Activated CD8-positive, alpha-beta T cell treated with anti-CD3 and anti-CD28 coated beads, Interleukin-2, amount 10 ng/mL, durations not matched to agents 7 days and 5 days (primary cell): ENCODE measurements around the gene RAB14. TPM values are rescaled to one million over a fixed set of nuclear protein-coding genes. Genes with fewer than 3 reads are reported as not detected.

Source experiments
- ATAC-seq: fragments of 150-1000 bp; cut with Tn5 transposase; one replicate; pipeline ENCODE4 v1.10.0; 2021; ENCODE audit warnings: moderate library complexity
- CTCF ChIA-PET: fragments of 350-600 bp; sonication (Branson Sonifier 250); formaldehyde crosslinking; loops from one replicate; lab custom pipeline; 2021; ENCODE audit warnings: antibody characterized with exemption; lab: Charles Lee
- POLR2A ChIA-PET: fragments of 350-600 bp; sonication (Branson Sonifier 250); formaldehyde crosslinking; loops from one replicate; lab custom pipeline; 2021; ENCODE audit warnings: antibody characterized with exemption; lab: Charles Lee
- DNase-seq: peaks from one replicate; pipeline ENCODE4 v3.0.0-alpha.2; 2020
- H3K27ac Mint-ChIP-seq: one replicate; pipeline ENCODE4 v1.8.0; 2021; ENCODE audit warnings: mild to moderate bottlenecking, mixed read lengths
- H3K27me3 Mint-ChIP-seq: one replicate; pipeline ENCODE4 v1.8.0; 2021; ENCODE audit warnings: low read depth, mixed read lengths
- H3K36me3 Mint-ChIP-seq: one replicate; pipeline ENCODE4 v1.8.0; 2021; ENCODE audit warnings: low read depth, mixed read lengths
- H3K4me1 Mint-ChIP-seq: one replicate; pipeline ENCODE4 v1.8.0; 2021; ENCODE audit warnings: low read depth, mixed read lengths
- H3K4me3 Mint-ChIP-seq: one replicate; pipeline ENCODE4 v1.8.0; 2021; ENCODE audit warnings: mild to moderate bottlenecking, mixed read lengths
- H3K9me3 Mint-ChIP-seq: one replicate; pipeline ENCODE4 v1.8.0; 2022; ENCODE audit warnings: mixed read lengths; ENCODE audit not compliant: insufficient read depth
- total RNA-seq, 2 experiments: library from RNA; stranded (reverse); gene quantifications; one replicate each; pipeline ENCODE4 v1.2.3, GENCODE V29; 2021

The RAB14 gene
- total RNA-seq, 2 experiments from 2014 or later, result 56.7 to 68.2 TPM

- peaks cover 62% of the 10 kb centered on the region for H3K4me1 Mint-ChIP-seq
- peaks cover 24% of the 10 kb centered on the region for H3K36me3 Mint-ChIP-seq
- CTCF ChIA-PET, result interaction anchor here (0.8 to 3.3 kb wide), 3 partner anchors 13 to 119 kb away, joined by 4 to 15 read pairs (median 4); no protein-coding TSS in a partner anchor
- no peaks in the 10 kb centered on the region for H3K27me3 Mint-ChIP-seq
- ATAC-seq, result no peak
- DNase-seq, result no peak
- H3K4me3 Mint-ChIP-seq, result peak overlapping the region; percentile 96
- H3K27ac Mint-ChIP-seq, result peak overlapping the region; percentile 88
- H3K9me3 Mint-ChIP-seq, result no peaks in the 10 kb centered on the region
- POLR2A ChIA-PET, result interaction anchor here (0.6 to 3.2 kb wide), 2 partner anchors 11 to 15 kb away, joined by 4 to 14 read pairs; no protein-coding TSS in a partner anchor
These were observed 1.3 kb downstream of the RAB14 start for GRCh38 chr9:121200356-121200755.

GRCh38 chr9:121199921-121200320, 1.7 kb downstream of the RAB14 start:
- H3K4me3 Mint-ChIP-seq, result peak overlapping the region; percentile 96
- DNase-seq, result no peak
- H3K36me3 Mint-ChIP-seq, result peaks cover 24% of the 10 kb centered on the region
- POLR2A ChIA-PET, result interaction anchor here (3.2 kb wide), 1 partner anchor 10 kb away, joined by 14 read pairs; no protein-coding TSS in a partner anchor
- CTCF ChIA-PET, result interaction anchor here (0.8 to 3.8 kb wide), 7 partner anchors 12 to 307 kb away, joined by 3 to 19 read pairs (median 4); no protein-coding TSS in a partner anchor
- H3K4me1 Mint-ChIP-seq, result peaks cover 66% of the 10 kb centered on the region
- H3K27ac Mint-ChIP-seq, result peak overlapping the region; percentile 88
- no peaks in the 10 kb centered on the region for H3K27me3 Mint-ChIP-seq
- ATAC-seq, result no peak
- no peaks in the 10 kb centered on the region for H3K9me3 Mint-ChIP-seq

GRCh38 chr9:121198512-121199042, 3.1 kb downstream of the RAB14 start:
- ChIA-PET POLR2A (interaction anchor here (0.7 kb wide), 1 partner anchor 180 kb away, joined by 4 read pairs; no protein-coding TSS in a partner anchor), CTCF (interaction anchor here (1.0 to 3.8 kb wide), 3 partner anchors 13 to 29 kb away, joined by 4 to 19 read pairs (median 8); no protein-coding TSS in a partner anchor)
- DNase-seq (no peak), ATAC-seq (no peak)
- no peaks in the 10 kb centered on the region for H3K9me3 Mint-ChIP-seq
- H3K4me3 Mint-ChIP-seq, result peak overlapping the region; percentile 96
- peaks cover 69% of the 10 kb centered on the region for H3K4me1 Mint-ChIP-seq
- H3K27me3 Mint-ChIP-seq, result no peaks in the 10 kb centered on the region
- H3K27ac Mint-ChIP-seq, result no peak overlapping the region
- H3K36me3 Mint-ChIP-seq, result peaks cover 24% of the 10 kb centered on the region

- no peak overlapping the region for H3K27ac Mint-ChIP-seq
- ChIA-PET POLR2A (interaction anchor here (0.6 kb wide), 1 partner anchor 63 kb away, joined by 3 read pairs; no protein-coding TSS in a partner anchor), CTCF (interaction anchor here (0.9 to 3.8 kb wide), 2 partner anchors 11 to 15 kb away, joined by 3 to 19 read pairs; no protein-coding TSS in a partner anchor)
- DNase-seq (no peak), ATAC-seq (no peak)
- no peak overlapping the region for H3K4me3 Mint-ChIP-seq
- no peaks in the 10 kb centered on the region for H3K9me3 Mint-ChIP-seq
- H3K27me3 Mint-ChIP-seq, result no peaks in the 10 kb centered on the region
- H3K36me3 Mint-ChIP-seq, result peaks cover 25% of the 10 kb centered on the region
- peaks cover 69% of the 10 kb centered on the region for H3K4me1 Mint-ChIP-seq
These were observed 4.5 kb downstream of the RAB14 start for GRCh38 chr9:121197132-121197531.

GRCh38 chr9:121196389-121196788, 5.3 kb downstream of the RAB14 start:
- ChIA-PET POLR2A (interaction anchor here (0.6 kb wide), 1 partner anchor 63 kb away, joined by 3 read pairs; no protein-coding TSS in a partner anchor), CTCF (interaction anchor here (0.9 to 3.8 kb wide), 2 partner anchors 10 to 16 kb away, joined by 3 to 19 read pairs; no protein-coding TSS in a partner anchor)
- H3K27me3 Mint-ChIP-seq, result no peaks in the 10 kb centered on the region
- ATAC-seq, result no peak
- H3K36me3 Mint-ChIP-seq, result peaks cover 23% of the 10 kb centered on the region
- H3K27ac Mint-ChIP-seq, result no peak overlapping the region
- DNase-seq, result no peak
- no peak overlapping the region for H3K4me3 Mint-ChIP-seq
- H3K4me1 Mint-ChIP-seq, result peaks cover 71% of the 10 kb centered on the region
- no peaks in the 10 kb centered on the region for H3K9me3 Mint-ChIP-seq

GRCh38 chr9:121194730-121195129, 6.9 kb downstream of the RAB14 start:
- peaks cover 21% of the 10 kb centered on the region for H3K36me3 Mint-ChIP-seq
- H3K9me3 Mint-ChIP-seq, result no peaks in the 10 kb centered on the region
- no peak overlapping the region for H3K4me3 Mint-ChIP-seq
- no peak for ATAC-seq
- DNase-seq, result no peak
- H3K27ac Mint-ChIP-seq, result no peak overlapping the region
- peaks cover 76% of the 10 kb centered on the region for H3K4me1 Mint-ChIP-seq
- ChIA-PET POLR2A (no interaction called here), CTCF (interaction anchor here (0.9 kb wide), 1 partner anchor 13 kb away, joined by 3 read pairs; no protein-coding TSS in a partner anchor)
- no peaks in the 10 kb centered on the region for H3K27me3 Mint-ChIP-seq

GRCh38 chr9:121192959-121193640, 8.6 kb downstream of the RAB14 start:
- no peaks in the 10 kb centered on the region for H3K27me3 Mint-ChIP-seq
- peaks cover 22% of the 10 kb centered on the region for H3K36me3 Mint-ChIP-seq
- H3K9me3 Mint-ChIP-seq, result no peaks in the 10 kb centered on the region
- ATAC-seq (peak; percentile 45), DNase-seq (no peak)
- POLR2A ChIA-PET, result no interaction called here
- H3K4me3 Mint-ChIP-seq, result no peak overlapping the region
- no peak overlapping the region for H3K27ac Mint-ChIP-seq
- CTCF ChIA-PET, result interaction anchor here (1.2 to 1.3 kb wide), 2 partner anchors 9 to 20 kb away, joined by 3 to 4 read pairs; no protein-coding TSS in a partner anchor
- peaks cover 62% of the 10 kb centered on the region for H3K4me1 Mint-ChIP-seq

DNA sequence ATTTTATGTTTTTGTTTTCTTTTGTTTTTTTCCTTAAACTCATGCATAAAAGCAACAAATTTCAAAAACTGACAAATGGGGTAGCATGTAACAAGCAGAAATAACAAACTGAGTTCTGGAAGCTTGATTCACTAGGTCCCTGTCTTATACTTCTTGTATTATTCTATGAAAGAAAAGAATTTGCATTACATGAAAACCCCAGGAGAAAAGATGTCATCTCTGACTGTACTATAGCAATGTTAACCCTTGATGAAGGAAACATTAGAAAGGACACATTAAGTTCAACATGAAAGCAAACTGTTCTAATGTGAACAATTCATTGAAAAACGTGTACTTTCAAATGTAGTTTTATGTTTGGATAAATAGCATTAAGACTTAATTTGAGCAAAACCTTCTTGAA, 9.2 kb downstream of the RAB14 start:
- Mint-ChIP-seq H3K4me3 (no peak overlapping the region), H3K27me3 (no peaks in the 10 kb centered on the region), H3K27ac (no peak overlapping the region), H3K4me1 (peaks cover 61% of the 10 kb centered on the region), H3K9me3 (no peaks in the 10 kb centered on the region), H3K36me3 (peaks cover 25% of the 10 kb centered on the region)
- ATAC-seq (no peak), DNase-seq (no peak)
- CTCF ChIA-PET, result interaction anchor here (1.2 to 1.3 kb wide), 2 partner anchors 9 to 21 kb away, joined by 3 to 4 read pairs; no protein-coding TSS in a partner anchor
- POLR2A ChIA-PET, result no interaction called here

DNA sequence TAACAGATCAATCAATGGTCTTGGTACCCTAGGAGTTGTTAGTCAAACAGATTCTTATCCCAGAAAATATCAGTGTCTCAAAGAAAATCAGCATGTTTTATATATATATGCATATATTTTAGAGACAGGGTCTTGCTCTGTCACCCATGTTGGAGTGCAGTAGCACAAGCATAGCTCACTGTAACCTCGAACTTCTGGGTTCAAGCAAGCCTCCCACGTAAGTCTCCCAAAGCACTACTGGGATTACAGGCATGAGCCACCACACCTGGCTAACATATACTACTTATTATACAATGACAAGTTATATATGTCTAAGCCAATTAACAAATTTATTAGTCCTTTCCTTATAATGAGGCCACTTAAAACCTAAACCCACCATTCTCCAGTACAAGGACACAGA, 10.4 kb downstream of the RAB14 start:
- CTCF ChIA-PET, result interaction anchor here (1.5 kb wide), 1 partner anchor 69 kb away, joined by 4 read pairs; no protein-coding TSS in a partner anchor
- no peak overlapping the region for H3K27ac Mint-ChIP-seq
- H3K9me3 Mint-ChIP-seq, result no peaks in the 10 kb centered on the region
- POLR2A ChIA-PET, result interaction anchor here (3.2 kb wide), 1 partner anchor 10 kb away, joined by 14 read pairs; the partner anchor contains the start of gene RAB14
- H3K4me1 Mint-ChIP-seq, result peaks cover 56% of the 10 kb centered on the region
- H3K4me3 Mint-ChIP-seq, result no peak overlapping the region
- H3K36me3 Mint-ChIP-seq, result peaks cover 35% of the 10 kb centered on the region
- ATAC-seq, result no peak
- H3K27me3 Mint-ChIP-seq, result no peaks in the 10 kb centered on the region
- DNase-seq, result no peak

DNA sequence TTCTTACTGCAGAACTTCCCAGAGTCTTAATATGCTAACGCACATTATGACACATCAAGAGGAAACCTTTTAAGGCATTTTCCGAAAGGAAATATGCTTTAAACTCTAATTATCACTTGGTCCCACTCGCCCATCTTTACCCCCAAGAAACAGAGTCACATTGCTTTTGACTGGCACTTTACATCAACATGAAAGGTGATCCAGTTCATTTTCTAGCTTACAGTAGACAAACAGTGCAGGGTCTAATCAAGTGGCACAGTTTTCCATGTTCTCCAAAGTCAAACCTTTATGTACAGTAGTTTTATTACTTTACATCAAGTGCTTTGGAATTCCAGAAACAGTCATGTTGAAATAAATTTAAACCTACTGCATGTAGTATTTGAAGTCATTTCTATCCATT, 12.0 kb downstream of the RAB14 start:
- Mint-ChIP-seq H3K27ac (no peak overlapping the region), H3K36me3 (peaks cover 50% of the 10 kb centered on the region), H3K4me3 (no peak overlapping the region), H3K9me3 (no peaks in the 10 kb centered on the region), H3K4me1 (peaks cover 54% of the 10 kb centered on the region), H3K27me3 (no peaks in the 10 kb centered on the region)
- CTCF ChIA-PET, result interaction anchor here (0.7 to 1.5 kb wide), 3 partner anchors 21 to 68 kb away, joined by 4 read pairs; no protein-coding TSS in a partner anchor
- POLR2A ChIA-PET, result interaction anchor here (3.2 kb wide), 1 partner anchor 11 kb away, joined by 14 read pairs; the partner anchor contains the start of gene RAB14
- DNase-seq (no peak), ATAC-seq (no peak)

DNA sequence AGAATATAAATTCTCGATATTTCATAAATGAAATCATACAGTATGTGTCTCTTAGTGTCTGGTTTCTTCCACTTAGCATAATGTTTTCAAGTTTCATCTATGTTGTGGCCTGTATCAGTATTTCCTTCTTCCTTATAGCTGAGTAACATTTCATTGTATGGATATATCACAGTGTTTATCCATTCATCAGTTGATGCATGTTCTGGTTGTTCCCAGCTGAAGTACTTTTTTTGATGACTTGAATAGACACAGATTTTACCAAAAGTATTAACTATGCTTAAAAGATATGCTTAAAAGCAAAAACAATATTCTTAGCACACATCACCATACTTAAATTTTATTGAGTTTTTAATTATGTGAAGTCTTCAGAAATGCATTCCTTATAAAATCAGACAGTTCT, 12.7 kb downstream of the RAB14 start:
- POLR2A ChIA-PET, result interaction anchor here (3.2 kb wide), 1 partner anchor 12 kb away, joined by 14 read pairs; the partner anchor contains the start of gene RAB14
- ATAC-seq (no peak), DNase-seq (no peak)
- no peak overlapping the region for H3K4me3 Mint-ChIP-seq
- no peaks in the 10 kb centered on the region for H3K9me3 Mint-ChIP-seq
- H3K36me3 Mint-ChIP-seq, result peaks cover 54% of the 10 kb centered on the region
- CTCF ChIA-PET, result interaction anchor here (0.7 to 1.0 kb wide), 2 partner anchors 20 to 22 kb away, joined by 4 read pairs; no protein-coding TSS in a partner anchor
- H3K4me1 Mint-ChIP-seq, result peaks cover 51% of the 10 kb centered on the region
- H3K27me3 Mint-ChIP-seq, result no peaks in the 10 kb centered on the region
- no peak overlapping the region for H3K27ac Mint-ChIP-seq
